Testis (tissue), 2 donors: ENCODE measurements around the gene CDKN3.

Experiments used
- CTCF ChIP-seq, 3 experiments: fragments of 450-650 bp in 2 of 3; fragments of 200-600 bp in 1 of 3; sonication (generic) in 1 of 3; IDR thresholded peaks; one replicate each; pipeline ENCODE4 v1.5.1; 2016 to 2019; ENCODE audit warnings: antibody characterized with exemption in 3 of 3, mild to moderate bottlenecking in 2 of 3, moderate library complexity in 1 of 3
- POLR2A ChIP-seq: fragments of 450-650 bp; IDR thresholded peaks from one replicate; pipeline ENCODE4 v1.6.1; 2017; ENCODE audit warnings: antibody characterized with exemption, mild to moderate bottlenecking, moderate library complexity

- TF ChIP-seq POLR2A (no peak), CTCF (IDR thresholded peaks at IDR 0.05) (no peak)
Measured at GRCh38 chr14:54399560-54399959, 2.8 kb downstream of the CDKN3 start.
